Activated naive CD8-positive, alpha-beta T cell treated with anti-CD3 and anti-CD28 coated beads, Interleukin-2, amount 50 U/mL, for 24 hours (primary cell): ENCODE data around the gene NACC2.

ENCODE experiments used
- ATAC-seq: fragments of 150-1000 bp; cut with Tn5 transposase; one replicate; pipeline ENCODE4 v1.10.0; 2021
- DNase-seq: peaks from one replicate; pipeline ENCODE4 v3.0.0; 2021
- H3K27ac Mint-ChIP-seq: one replicate; pipeline ENCODE4 v1.8.0; 2021; ENCODE audit warnings: mild to moderate bottlenecking, mixed read lengths
- H3K27me3 Mint-ChIP-seq: one replicate; pipeline ENCODE4 v1.8.0; 2021; ENCODE audit warnings: mixed read lengths
- H3K36me3 Mint-ChIP-seq: one replicate; pipeline ENCODE4 v1.8.0; 2021; ENCODE audit warnings: low read depth, mixed read lengths
- H3K4me1 Mint-ChIP-seq: one replicate; pipeline ENCODE4 v1.8.0; 2021; ENCODE audit warnings: mixed read lengths
- H3K4me3 Mint-ChIP-seq: one replicate; pipeline ENCODE4 v1.8.0; 2021; ENCODE audit warnings: mild to moderate bottlenecking, moderate library complexity, mixed read lengths
- H3K9me3 Mint-ChIP-seq: one replicate; pipeline ENCODE4 v1.8.0; 2021; ENCODE audit warnings: mixed read lengths

The NACC2 gene

DNA sequence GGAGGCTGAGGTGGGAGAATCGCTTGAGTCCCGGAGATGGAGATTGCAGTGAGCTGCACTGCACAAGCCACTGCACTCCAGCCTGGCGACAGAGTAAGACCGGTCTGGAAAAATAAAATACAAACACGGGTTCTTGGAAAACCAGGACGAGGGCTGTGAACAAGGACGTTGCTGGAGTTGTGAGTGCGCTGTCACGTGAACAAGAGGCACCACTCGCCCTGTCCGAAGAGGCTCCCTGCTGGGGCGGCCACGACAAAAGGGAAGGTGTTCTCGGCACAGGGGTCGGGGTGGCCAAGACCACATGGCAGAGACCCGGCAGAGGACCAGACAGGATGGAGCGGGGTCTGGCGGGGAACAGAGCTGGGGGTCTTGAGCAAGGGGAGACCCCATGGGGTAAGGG, 103.3 kb downstream of the NACC2 start:
- no peak overlapping the region for H3K4me3 Mint-ChIP-seq
- no peaks in the 10 kb centered on the region for H3K36me3 Mint-ChIP-seq
- H3K27me3 Mint-ChIP-seq = no peaks in the 10 kb centered on the region
- no peak for ATAC-seq
- no peaks in the 10 kb centered on the region for H3K9me3 Mint-ChIP-seq
- H3K4me1 Mint-ChIP-seq = peaks cover 15% of the 10 kb centered on the region
- H3K27ac Mint-ChIP-seq = no peak overlapping the region
- no peak for DNase-seq

DNA sequence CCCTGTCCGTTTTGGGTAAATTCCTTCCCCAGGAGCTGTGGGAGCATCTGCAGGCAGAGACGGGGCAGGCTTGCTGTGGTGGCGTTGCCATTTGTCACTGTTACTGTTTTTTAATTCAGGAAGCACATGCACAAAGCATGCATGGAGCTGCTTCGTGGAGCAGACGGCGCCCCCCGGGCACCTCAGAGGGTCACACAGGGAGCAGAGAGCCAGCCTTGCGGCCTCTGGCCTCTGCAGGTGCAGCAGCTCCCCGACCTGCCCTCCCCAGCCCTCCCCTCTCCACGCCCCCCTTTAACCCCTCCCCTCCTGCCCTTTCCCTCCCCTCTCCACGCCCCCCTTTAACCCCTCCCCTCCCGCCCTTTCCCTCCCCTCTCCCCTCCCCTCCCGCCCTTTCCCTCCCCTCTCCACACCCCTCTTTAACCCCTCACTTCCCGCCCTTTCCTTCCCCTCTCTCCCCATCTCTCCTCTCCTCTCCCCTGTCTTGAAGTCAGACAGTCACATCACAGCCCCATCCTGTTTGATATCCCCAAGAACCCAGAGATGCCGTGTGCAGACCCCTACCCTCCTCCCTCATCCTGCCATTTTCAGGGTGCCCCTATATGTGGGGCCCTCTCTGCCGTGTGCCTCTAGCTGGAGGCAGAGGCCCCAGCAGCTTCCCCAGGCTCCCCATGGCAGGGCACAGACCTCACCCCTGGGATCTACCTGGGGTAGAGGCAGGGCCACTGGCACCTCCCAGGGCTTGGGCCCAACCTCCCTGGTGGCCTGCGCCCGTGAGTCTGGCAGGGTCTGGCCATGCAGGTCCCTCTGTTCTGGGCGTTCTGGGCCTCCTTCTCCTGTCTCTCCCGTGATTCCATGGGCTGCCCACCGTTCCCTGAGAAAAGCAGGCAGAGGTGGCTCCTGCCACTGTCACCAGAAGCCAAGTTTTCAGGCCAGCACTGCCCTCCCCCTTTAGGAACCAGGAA, 104.3 kb downstream of the NACC2 start:
- no peak overlapping the region for H3K27ac Mint-ChIP-seq

DNA sequence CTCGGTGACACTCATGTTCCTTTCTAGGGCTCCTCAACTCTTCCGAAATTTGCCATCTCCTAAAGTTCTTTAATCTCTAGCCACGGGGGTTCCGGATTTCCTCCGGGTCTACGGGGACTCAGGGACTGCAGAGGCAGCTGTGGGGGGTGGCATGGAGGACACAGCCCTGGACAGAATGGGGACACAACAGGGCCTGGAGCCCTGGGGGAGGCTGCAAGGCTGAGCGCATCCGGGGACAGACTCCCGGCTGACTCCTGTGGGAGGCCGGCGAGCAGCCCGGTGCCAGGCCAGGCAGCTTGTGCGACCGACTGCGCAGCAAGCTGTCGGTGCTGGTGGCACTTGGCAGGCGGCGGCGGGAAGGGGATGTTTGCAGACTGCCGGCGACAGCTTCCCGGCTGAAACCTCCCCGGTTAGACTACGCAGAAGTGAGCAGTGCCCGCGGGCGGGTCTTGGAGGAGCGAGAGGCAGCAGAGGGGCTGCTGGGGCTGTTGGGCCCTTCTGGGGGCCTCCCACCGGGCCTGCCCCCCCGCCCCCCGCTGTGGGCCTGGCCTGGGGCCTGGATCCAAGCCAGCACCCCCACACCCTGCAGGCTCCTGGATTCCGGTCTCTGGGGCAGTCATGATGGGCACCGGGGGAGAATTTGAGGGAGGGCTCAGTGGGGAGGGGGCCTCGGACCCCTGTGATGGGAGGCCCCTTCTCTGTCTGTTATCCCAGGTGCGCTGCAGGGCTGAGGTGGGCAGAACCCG, 105.2 kb downstream of the NACC2 start:
- ATAC-seq (peak; percentile 23), DNase-seq (peak; percentile 30)
- Mint-ChIP-seq H3K4me1 (peaks cover 15% of the 10 kb centered on the region), H3K27ac (no peak overlapping the region), H3K36me3 (no peaks in the 10 kb centered on the region), H3K27me3 (no peaks in the 10 kb centered on the region), H3K9me3 (no peaks in the 10 kb centered on the region), H3K4me3 (no peak overlapping the region)

More for the DNA sequence above, 104.3 kb downstream of the NACC2 start:
- Mint-ChIP-seq H3K4me1 (peaks cover 15% of the 10 kb centered on the region), H3K27me3 (no peaks in the 10 kb centered on the region), H3K36me3 (no peaks in the 10 kb centered on the region), H3K4me3 (no peak overlapping the region), H3K9me3 (no peaks in the 10 kb centered on the region)
- DNase-seq (peak; percentile 44), ATAC-seq (peak; percentile 2)

GRCh38 chr9:135989157-135989556, 105.9 kb downstream of the NACC2 start:
- Mint-ChIP-seq H3K4me1 (peaks cover 15% of the 10 kb centered on the region), H3K27me3 (no peaks in the 10 kb centered on the region), H3K4me3 (no peak overlapping the region), H3K27ac (no peak overlapping the region), H3K36me3 (no peaks in the 10 kb centered on the region), H3K9me3 (no peaks in the 10 kb centered on the region)
- ATAC-seq (no peak), DNase-seq (no peak)

GRCh38 chr9:135988493-135988892, 106.6 kb downstream of the NACC2 start:
- H3K36me3 Mint-ChIP-seq = no peaks in the 10 kb centered on the region
- H3K27ac Mint-ChIP-seq = no peak overlapping the region
- no peaks in the 10 kb centered on the region for H3K9me3 Mint-ChIP-seq
- ATAC-seq (no peak), DNase-seq (no peak)
- H3K27me3 Mint-ChIP-seq = no peaks in the 10 kb centered on the region
- H3K4me3 Mint-ChIP-seq = no peak overlapping the region
- H3K4me1 Mint-ChIP-seq = peaks cover 15% of the 10 kb centered on the region

GRCh38 chr9:135987838-135988404, 107.2 kb downstream of the NACC2 start:
- Mint-ChIP-seq H3K4me1 (peaks cover 15% of the 10 kb centered on the region), H3K9me3 (no peaks in the 10 kb centered on the region), H3K36me3 (no peaks in the 10 kb centered on the region), H3K27me3 (no peaks in the 10 kb centered on the region), H3K27ac (no peak overlapping the region), H3K4me3 (no peak overlapping the region)
- DNase-seq = no peak
- ATAC-seq = no peak

GRCh38 chr9:135986605-135987004, 108.5 kb downstream of the NACC2 start:
- H3K27ac Mint-ChIP-seq = no peak overlapping the region
- H3K9me3 Mint-ChIP-seq = no peaks in the 10 kb centered on the region
- H3K27me3 Mint-ChIP-seq = no peaks in the 10 kb centered on the region
- H3K4me1 Mint-ChIP-seq = peaks cover 6% of the 10 kb centered on the region
- DNase-seq (no peak), ATAC-seq (no peak)
- no peak overlapping the region for H3K4me3 Mint-ChIP-seq
- no peaks in the 10 kb centered on the region for H3K36me3 Mint-ChIP-seq

DNA sequence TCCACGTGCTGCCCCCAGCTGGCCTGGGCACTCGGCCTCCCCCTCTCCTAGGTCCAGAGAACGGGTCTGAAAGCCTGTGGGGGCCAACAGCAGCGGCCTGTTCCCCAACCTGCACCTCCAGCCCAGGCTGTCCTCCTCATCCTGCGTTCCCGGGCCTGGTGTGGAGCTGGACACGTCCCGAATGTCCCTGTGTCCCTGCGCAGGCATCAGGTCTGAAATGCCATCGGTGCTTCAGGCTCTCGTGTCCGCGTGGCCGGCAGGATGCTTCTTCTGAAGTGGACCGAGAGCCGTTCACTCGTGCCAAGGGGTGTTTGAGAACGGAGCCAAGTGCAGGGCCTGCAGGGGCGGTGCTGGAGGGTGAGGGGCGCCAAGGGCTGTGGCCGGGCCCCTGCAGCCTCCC, 109.2 kb downstream of the NACC2 start:
- Mint-ChIP-seq H3K9me3 (no peaks in the 10 kb centered on the region), H3K36me3 (no peaks in the 10 kb centered on the region), H3K4me3 (no peak overlapping the region), H3K4me1 (peaks cover 6% of the 10 kb centered on the region), H3K27me3 (no peaks in the 10 kb centered on the region), H3K27ac (no peak overlapping the region)
- no peak for ATAC-seq
- DNase-seq = no peak

GRCh38 chr9:135985459-135985774, 109.7 kb downstream of the NACC2 start:
- no peaks in the 10 kb centered on the region for H3K36me3 Mint-ChIP-seq
- H3K27me3 Mint-ChIP-seq = no peaks in the 10 kb centered on the region
- H3K9me3 Mint-ChIP-seq = no peaks in the 10 kb centered on the region
- DNase-seq (no peak), ATAC-seq (no peak)
- no peak overlapping the region for H3K27ac Mint-ChIP-seq
- H3K4me1 Mint-ChIP-seq = peaks cover 6% of the 10 kb centered on the region
- no peak overlapping the region for H3K4me3 Mint-ChIP-seq

GRCh38 chr9:135984072-135984710, 110.9 kb downstream of the NACC2 start:
- no peaks in the 10 kb centered on the region for H3K27me3 Mint-ChIP-seq
- peaks cover 2% of the 10 kb centered on the region for H3K4me1 Mint-ChIP-seq
- no peak for ATAC-seq
- no peak overlapping the region for H3K27ac Mint-ChIP-seq
- H3K36me3 Mint-ChIP-seq = no peaks in the 10 kb centered on the region
- no peaks in the 10 kb centered on the region for H3K9me3 Mint-ChIP-seq
- no peak for DNase-seq
- no peak overlapping the region for H3K4me3 Mint-ChIP-seq

GRCh38 chr9:135983208-135984071, 111.6 kb downstream of the NACC2 start:
- no peak for ATAC-seq
- Mint-ChIP-seq H3K4me3 (no peak overlapping the region), H3K27ac (no peak overlapping the region), H3K4me1 (peaks cover 7% of the 10 kb centered on the region), H3K36me3 (no peaks in the 10 kb centered on the region), H3K27me3 (peaks cover 2% of the 10 kb centered on the region), H3K9me3 (no peaks in the 10 kb centered on the region)
- DNase-seq = no peak

GRCh38 chr9:135982499-135983207, 112.4 kb downstream of the NACC2 start:
- ATAC-seq (no peak), DNase-seq (no peak)
- no peaks in the 10 kb centered on the region for H3K36me3 Mint-ChIP-seq
- no peaks in the 10 kb centered on the region for H3K9me3 Mint-ChIP-seq
- no peak overlapping the region for H3K27ac Mint-ChIP-seq
- H3K27me3 Mint-ChIP-seq = peaks cover 2% of the 10 kb centered on the region
- H3K4me3 Mint-ChIP-seq = no peak overlapping the region
- peaks cover 7% of the 10 kb centered on the region for H3K4me1 Mint-ChIP-seq

DNA sequence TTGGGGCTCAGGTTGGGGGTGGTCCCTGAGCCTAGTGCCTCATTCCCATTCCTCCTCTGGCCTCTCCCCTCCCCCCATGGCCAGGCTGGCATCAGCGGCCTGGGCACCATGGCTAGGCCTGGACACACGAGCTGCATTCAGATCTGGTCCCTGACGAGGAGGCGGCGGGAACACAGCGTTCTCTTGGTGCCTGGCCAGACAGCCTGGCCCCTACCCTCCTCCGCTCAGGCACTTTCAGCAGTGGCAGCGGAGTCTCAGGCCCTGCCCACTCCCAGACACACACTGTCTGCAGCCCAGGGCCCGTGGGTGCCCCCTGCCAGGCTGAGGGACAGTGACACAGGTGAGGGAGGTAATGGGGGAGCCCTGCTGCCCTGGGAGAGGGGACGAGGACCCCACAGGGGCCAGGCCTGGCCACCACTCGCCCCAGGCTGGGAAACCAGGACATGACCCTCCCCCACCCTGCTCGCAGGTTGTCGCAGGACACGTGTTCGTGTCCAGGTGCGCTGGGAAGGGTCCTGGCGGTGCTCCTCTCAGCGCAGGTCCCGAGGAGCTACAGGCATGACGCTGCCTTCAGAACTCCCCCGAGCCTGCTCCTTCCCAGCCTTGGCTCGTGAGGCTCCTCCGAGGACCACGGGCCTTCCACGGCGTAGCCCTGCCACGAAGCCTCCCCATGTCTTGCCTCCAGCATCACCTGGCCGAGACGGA, 114.0 kb downstream of the NACC2 start:
- Mint-ChIP-seq H3K4me1 (peaks cover 7% of the 10 kb centered on the region), H3K36me3 (no peaks in the 10 kb centered on the region), H3K27me3 (peaks cover 2% of the 10 kb centered on the region), H3K9me3 (no peaks in the 10 kb centered on the region), H3K4me3 (no peak overlapping the region), H3K27ac (no peak overlapping the region)
- no peak for DNase-seq
- ATAC-seq = no peak
